OCI-LY1 (cell line): ENCODE measurements around the gene KLHL40.

Source experiments
- CTCF ChIP-seq: fragments of 200-600 bp; sonication (generic), shearing (Covaris generic); IDR thresholded peaks from 2 replicates; pipeline ENCODE4 v1.5.1; 2017; ENCODE audit warnings: mild to moderate bottlenecking, antibody characterized with exemption, low read length, moderate library complexity, mixed read lengths
- EZH2 ChIP-seq: fragments of 200-600 bp; sonication (generic), shearing (Covaris generic); IDR thresholded peaks from 2 replicates; pipeline ENCODE4 v1.8.0; 2017; ENCODE audit warnings: borderline replicate concordance, mixed run types, mild to moderate bottlenecking, antibody characterized with exemption, low read length, moderate library complexity, mixed read lengths

GRCh38 chr3:42653560-42654330 is 31.6 kb upstream of the KLHL40 start, which contains the start of gene ZBTB47:
- TF ChIP-seq CTCF (no peak), EZH2 (no peak)
